GM12878 (cell line): Measurements from ENCODE around the gene SOX18. TPM values are rescaled to one million over a fixed set of nuclear protein-coding genes. Genes with fewer than 3 reads are reported as not detected.

Source experiments
- ATAC-seq: fragments of 200-7000 bp; cut with Tn5 transposase; 3 replicates; pipeline ENCODE4 v1.9.1; 2020; ENCODE audit warnings: mild to moderate bottlenecking, moderate library complexity
- BruUV-seq: library from RNA; stranded (reverse); fragments of 400-500 nt; replicated peaks from 2 replicates; lab custom pipeline; 2021; lab: Mats Ljungman, UMichigan
- CTCF ChIA-PET: fragments of 300-600 bp; sonication (Branson Sonifier 250); formaldehyde crosslinking; extraction: SDS; loops from one replicate; lab custom pipeline; 2021; ENCODE audit warnings: inconsistent platforms; lab: Yijun Ruan, JAX
- POLR2A ChIA-PET: fragments of 350-600 bp; formaldehyde crosslinking; extraction: SDS; loops from one replicate; lab custom pipeline; 2021; ENCODE audit warnings: inconsistent platforms; lab: Charles Lee
- RAD21 ChIA-PET: fragments of 300-600 bp; sonication (Branson Sonifier 250); formaldehyde crosslinking; loops from one replicate; lab custom pipeline; 2023; ENCODE audit warnings: antibody characterized with exemption; ENCODE audit not compliant: unreplicated experiment; lab: Charles Lee
- SMC1A ChIA-PET: fragments of 300-600 bp; sonication (Branson Sonifier 250); formaldehyde crosslinking; loops from one replicate; lab custom pipeline; 2023; ENCODE audit not compliant: unreplicated experiment, uncharacterized antibody; lab: Charles Lee
- DNase-seq: peaks from one replicate; pipeline ENCODE4 v3.0.0-alpha.2; 2011; ENCODE audit warnings: low read depth, low spot score
- FAIRE-seq: peaks from 3 replicates; lab custom pipeline; 2011; peaks lifted over from hg19 to GRCh38; lab: Jason Lieb, UNC
- H2AFZ ChIP-seq: 2 replicates; pipeline ENCODE4 v1.6.0; 2011; ENCODE audit warnings: low read depth, low read length, control low read depth; ENCODE audit not compliant: control insufficient read depth
- H3K27ac ChIP-seq: 2 replicates; pipeline ENCODE4 v1.5.1; 2011; ENCODE audit warnings: control low read depth; ENCODE audit not compliant: control insufficient read depth, insufficient read depth
- H3K27me3 ChIP-seq, 2 experiments: replicated peaks in 1 of 2; 2 replicates each; pipeline versions ENCODE4 v1.6.0 to v1.6.1; 2011; ENCODE audit warnings: low read length in 1 of 2; ENCODE audit not compliant: control insufficient read depth in 2 of 2, insufficient read depth in 2 of 2
- H3K36me3 ChIP-seq, 2 experiments: 2 replicates each; pipeline ENCODE4 v1.5.1; 2011; ENCODE audit warnings: low read length in 1 of 2; ENCODE audit not compliant: control insufficient read depth in 2 of 2, insufficient read depth in 2 of 2
- H3K4me1 ChIP-seq: 2 replicates; pipeline ENCODE4 v1.6.1; 2011; ENCODE audit warnings: mild to moderate bottlenecking, low read length, moderate library complexity, mixed read lengths; ENCODE audit not compliant: control insufficient read depth, insufficient read depth
- H3K4me2 ChIP-seq: 2 replicates; pipeline ENCODE4 v1.6.0; 2011; ENCODE audit warnings: control low read depth; ENCODE audit not compliant: control insufficient read depth, insufficient read depth
- H3K4me3 ChIP-seq: fragments of 200-600 bp; sonication (generic); 2 replicates; pipeline ENCODE4 v1.5.1; 2016
- H3K79me2 ChIP-seq: 2 replicates; pipeline ENCODE4 v1.6.0; 2011; ENCODE audit warnings: low read length; ENCODE audit not compliant: control insufficient read depth, insufficient read depth
- H3K9ac ChIP-seq: 2 replicates; pipeline ENCODE4 v1.8.0; 2011; ENCODE audit warnings: low read length, control low read depth, mixed read lengths; ENCODE audit not compliant: control insufficient read depth, insufficient read depth
- H3K9me3 ChIP-seq: replicated peaks from 3 replicates; pipeline ENCODE4 v1.5.1; 2011; ENCODE audit warnings: mild to moderate bottlenecking, low read length; ENCODE audit not compliant: control insufficient read depth, insufficient read depth
- H4K20me1 ChIP-seq: 2 replicates; pipeline ENCODE4 v1.6.0; 2011; ENCODE audit not compliant: control insufficient read depth, insufficient read depth
- EGR1 ChIP-seq, 2 experiments: IDR thresholded peaks; 1 replicate in 1 of 2; 2 replicates in 1 of 2; pipeline ENCODE4 v1.6.1; 2011 to 2012; ENCODE audit warnings: low read depth in 2 of 2, low read length in 2 of 2, borderline replicate concordance in 1 of 2, mild to moderate bottlenecking in 1 of 2, moderate library complexity in 1 of 2
- HDAC2 ChIP-seq: fragments of 200-600 bp; sonication (generic); IDR thresholded peaks from 2 replicates; pipeline ENCODE4 v1.6.1; 2017
- MLLT1 ChIP-seq: fragments of 450-650 bp; IDR thresholded peaks from 2 replicates; pipeline ENCODE4 v1.6.1; 2016; ENCODE audit warnings: mild to moderate bottlenecking
- NR2F1 ChIP-seq: fragments of 450-650 bp; conservative IDR thresholded peaks from 2 replicates; pipeline ENCODE4 v1.6.1; 2017; ENCODE audit warnings: mild to moderate bottlenecking
- PAX5 ChIP-seq: IDR thresholded peaks from 2 replicates; pipeline ENCODE4 v1.6.1; 2011; ENCODE audit warnings: low read depth, low read length, borderline replicate concordance
- SMC3 ChIP-seq: IDR thresholded peaks from 2 replicates; pipeline ENCODE4 v1.6.1; 2011; ENCODE audit warnings: low read length, improper control_type of control experiment, borderline replicate concordance
- WGBS: methylation state at CpG from one replicate; pipeline ENCODE4 v1.1.6; 2016; ENCODE audit warnings: low lambda C conversion rate; ENCODE audit not compliant: insufficient replicate concordance, insufficient coverage; ENCODE audit errors: missing lambda C conversion rate; 5-methylcytosine and 5-hydroxymethylcytosine counted together
- in situ Hi-C: fragments of 300-500 bp; cut with MboI; formaldehyde crosslinking; loops from 9 replicates; pipeline ENCODE4 v1.14.3; 2018; ENCODE audit warnings: mixed read lengths
- intact Hi-C: fragments of 100-400 bp; cut with micrococcal nuclease; formaldehyde crosslinking; loops from one replicate; pipeline ENCODE4 v1.14.2; 2022; ENCODE audit not compliant: unreplicated experiment
- polyA plus RNA-seq, 11 experiments: library from polyadenylated mRNA; depleted of rRNA in 4 of 11; unstranded in 6 of 11; stranded (reverse) in 5 of 11; fragments of >200 nt; fragmentation: Nextera tagmentation in 4 of 11; fragmentation: Illumina TruSeq in 1 of 11; extraction: Ambion mirVana in 4 of 11; extraction: Trizol in 1 of 11; gene quantifications; 1 replicate in 1 of 11; 2 replicates in 10 of 11; pipeline versions ENCODE4 v1.2.1 to v1.2.3, GENCODE V29; 2011 to 2016; ENCODE audit warnings: inconsistent platforms in 2 of 11, missing spikeins in 2 of 11, low read depth in 1 of 11
- total RNA-seq, 4 experiments: library from RNA; depleted of rRNA in 3 of 4; stranded (reverse); fragments of >200 nt in 3 of 4; fragmentation: Illumina TruSeq in 1 of 4; extraction: Trizol in 1 of 4; gene quantifications; 2 replicates each; pipeline versions ENCODE4 v1.2.1 to v1.2.3, GENCODE V29; 2013 to 2021

Gene SOX18
- total and polyA plus RNA-seq, 10 of the 15 experiments (the other 5 are each of a cell fraction or from before 2014, with no cell fraction given), result 0.05 to 5.6 (median 0.28) TPM; not detected in 3

- no peak for DNase-seq
- Histone ChIP-seq H4K20me1 (no peaks in the 10 kb centered on the region), H3K79me2 (peaks cover 18% of the 10 kb centered on the region), H3K4me1 (peaks cover 17% of the 10 kb centered on the region), H3K36me3 (peaks cover 39 to 61% of the 10 kb centered on the region in 2 experiments), H3K4me3 (no peak overlapping the region), H3K9me3 (peaks cover 32% of the 10 kb centered on the region), H3K4me2 (no peak overlapping the region), H3K27ac (0 out of 2 replicates have a peak overlapping the region, but pooled peaks have one; percentile 33), H2AFZ (no peak overlapping the region), H3K27me3 (no peaks in the 10 kb centered on the region), H3K9ac (no peak overlapping the region)
- FAIRE-seq, result no peak
- ChIA-PET RAD21 (interaction anchor here (1.1 to 1.8 kb wide), 3 partner anchors 26 to 33 kb away, joined by 3 to 6 read pairs (median 5); partner anchors contain the start of gene PRPF6), CTCF (interaction anchor here (1.0 kb wide), 1 partner anchor 32 kb away, joined by 3 read pairs; no protein-coding TSS in a partner anchor), SMC1A (interaction anchor here (1.0 to 2.9 kb wide), 2 partner anchors 27 to 109 kb away, joined by 3 to 9 read pairs; partner anchors contain the start of gene SAMD10), POLR2A (interaction anchor here (1.4 to 2.5 kb wide), 2 partner anchors 24 to 50 kb away, joined by 3 to 12 read pairs; partner anchors contain the start of gene UCKL1)
- ATAC-seq, result no peak
- TF ChIP-seq MLLT1 (0 out of 2 replicates have a peak, but pooled peaks have one; percentile 18), EGR1 (IDR thresholded peaks at IDR 0.05; ENCODE audit: borderline replicate concordance in 1 of 2, low read depth in 2 of 2, low read length in 2 of 2) (no peak), HDAC2 (no peak), NR2F1 (no peak)
- in situ Hi-C loops, result no loop called here
- BruUV-seq, result no TSS peak
- 88% methylated on average over 10 of the region's 10 CpGs for WGBS
- intact Hi-C loops, result no loop called here
Measured at GRCh38 chr20:64006490-64006889, 42.9 kb downstream of the SOX18 start.

GRCh38 chr20:64005394-64005793 lies 44.0 kb downstream of the SOX18 start:
- RAD21 ChIA-PET, result no interaction called here
- SMC1A ChIA-PET, result no interaction called here
- 86% methylated on average over 6 of the region's 6 CpGs for WGBS
- Histone ChIP-seq H2AFZ (no peak overlapping the region), H3K27ac (no peak overlapping the region), H3K9me3 (peaks cover 21% of the 10 kb centered on the region), H4K20me1 (no peaks in the 10 kb centered on the region), H3K4me3 (no peak overlapping the region), H3K36me3 (peaks cover 36 to 58% of the 10 kb centered on the region in 2 experiments), H3K27me3 (no peaks in the 10 kb centered on the region), H3K4me1 (peaks cover 6% of the 10 kb centered on the region), H3K4me2 (no peak overlapping the region), H3K79me2 (peaks cover 18% of the 10 kb centered on the region), H3K9ac (no peak overlapping the region)
- FAIRE-seq, result no peak
- ATAC-seq, result no peak
- in situ Hi-C loops, result no loop called here
- intact Hi-C loops, result no loop called here
- CTCF ChIA-PET, result interaction anchor here (1.0 to 1.4 kb wide), 2 partner anchors 31 to 115 kb away, joined by 3 read pairs; no protein-coding TSS in a partner anchor
- DNase-seq, result no peak
- BruUV-seq, result no TSS peak
- no peak for TF ChIP-seq SMC3
- TF ChIP-seq PAX5, result no peak
- POLR2A ChIA-PET, result no interaction called here
